ENCODE results near the gene MYLK. TPM values are rescaled to one million over a fixed set of nuclear protein-coding genes. Genes with fewer than 3 reads are reported as not detected.

The MYLK gene
- total and polyA plus RNA-seq, 4 donors = 17.1 to 158 (median 41.9) TPM

- no peak overlapping the region for H3K9ac ChIP-seq (ENCODE audit: low read depth in 1 of 2, low read length in 2 of 2)
- peak overlapping the region; percentile 83 to 87 for H3K27ac ChIP-seq (ENCODE audit: low read depth in 1 of 2, low read length in 2 of 2)
- H3K9me3 ChIP-seq (ENCODE audit: control insufficient read depth in 4 of 4, low read length in 3 of 4) = no peaks in the 10 kb centered on the region
- no peak overlapping the region for H3K4me3 ChIP-seq (ENCODE audit: low read depth in 1 of 3, low read length in 3 of 3)
- WGBS = 56% methylated on average over 4 of the region's 4 CpGs
- no peak for TF ChIP-seq EGR1 (IDR thresholded peaks at IDR 0.05; ENCODE audit: low read depth in 2 of 2)
- TF ChIP-seq ZBTB33 (IDR thresholded peaks at IDR 0.05) = peak; percentile 31
- no peak for TF ChIP-seq FOXA2 (IDR thresholded peaks at IDR 0.05)
- TF ChIP-seq HNF4A (conservative IDR thresholded peaks at IDR 0.05) = peak; percentile 23 to 66
- no peak for TF ChIP-seq JUND (IDR thresholded peaks at IDR 0.05)
- peak; percentile 76 for TF ChIP-seq YY1 (IDR thresholded peaks at IDR 0.05)
- no peak for TF ChIP-seq ATF3 (IDR thresholded peaks at IDR 0.05)
- TF ChIP-seq NR2F2 (IDR thresholded peaks at IDR 0.05) = no peak
- TF ChIP-seq CTCF (IDR thresholded peaks at IDR 0.05; ENCODE audit: low read depth, low read length, missing input control) = no peak
- peak; percentile 91 to 95 for TF ChIP-seq RXRA (IDR thresholded peaks at IDR 0.05)
- TF ChIP-seq TAF1 (conservative IDR thresholded peaks at IDR 0.05) = no peak
- TF ChIP-seq MAX (IDR thresholded peaks at IDR 0.05) = peak; percentile 46
- peak in 1 of 2 donors; percentile 32 for TF ChIP-seq GABPA (IDR thresholded peaks at IDR 0.05 in 1 of 2, conservative IDR thresholded peaks at IDR 0.05 in 1 of 2)
- TF ChIP-seq SP1 (IDR thresholded peaks at IDR 0.05) = peak; percentile 40
- TF ChIP-seq HNF4G (IDR thresholded peaks at IDR 0.05) = peak; percentile 8
- no peaks in the 10 kb centered on the region for H3K36me3 ChIP-seq (ENCODE audit: control insufficient read depth in 4 of 4, insufficient read depth in 3 of 4, low read depth in 1 of 4, low read length in 3 of 4)
- H3K4me1 ChIP-seq (ENCODE audit: control insufficient read depth in 4 of 4, insufficient read depth in 4 of 4, low read length in 3 of 4) = peaks cover 17 to 57% (median 50%) of the 10 kb centered on the region in 4 donors
- no peaks in the 10 kb centered on the region for H3K27me3 ChIP-seq (ENCODE audit: control insufficient read depth in 4 of 4, insufficient read depth in 4 of 4, low read length in 3 of 4)
- no peak for DNase-seq (ENCODE audit: low spot score)
These were observed 118.5 kb downstream of the MYLK start for GRCh38 chr3:123765475-123766128.

- 91% methylated on average over 8 of the region's 8 CpGs for WGBS
- H3K4me3 ChIP-seq (ENCODE audit: low read depth in 1 of 3, low read length in 3 of 3) = no peak overlapping the region
- H3K9me3 ChIP-seq (ENCODE audit: control insufficient read depth in 4 of 4, low read length in 3 of 4) = no peaks in the 10 kb centered on the region
- no peak for TF ChIP-seq HNF4G (IDR thresholded peaks at IDR 0.05)
- H3K27ac ChIP-seq (ENCODE audit: low read depth in 1 of 2, low read length in 2 of 2) = no peak overlapping the region
- DNase-seq (ENCODE audit: low spot score) = no peak
- H3K9ac ChIP-seq (ENCODE audit: low read depth in 1 of 2, low read length in 2 of 2) = no peak overlapping the region
- no peaks in the 10 kb centered on the region for H3K36me3 ChIP-seq (ENCODE audit: control insufficient read depth in 4 of 4, insufficient read depth in 3 of 4, low read depth in 1 of 4, low read length in 3 of 4)
- H3K27me3 ChIP-seq (ENCODE audit: control insufficient read depth in 4 of 4, insufficient read depth in 4 of 4, low read length in 3 of 4) = no peaks in the 10 kb centered on the region
- H3K4me1 ChIP-seq (ENCODE audit: control insufficient read depth in 4 of 4, insufficient read depth in 4 of 4, low read length in 3 of 4) = peaks cover 17 to 60% (median 51%) of the 10 kb centered on the region in 4 donors
These were observed 119.5 kb downstream of the MYLK start for GRCh38 chr3:123764647-123765046.

Measured in liver (tissue), 9 donors.